ENCODE results near the gene RAB3C.

RAB3C gene

GRCh38 chr5:58767104-58767503 lies 184.2 kb downstream of the RAB3C start:
- H3K4me1 Mint-ChIP-seq: peaks cover 0 to 1% of the 10 kb centered on the region in 2 donors
- ATAC-seq (replicated peaks) (no peak), DNase-seq (no peak)
- H3K27me3 Mint-ChIP-seq: no peaks in the 10 kb centered on the region
- H3K9me3 Mint-ChIP-seq: no peaks in the 10 kb centered on the region
- H3K36me3 Mint-ChIP-seq: no peaks in the 10 kb centered on the region
- no peak overlapping the region for H3K27ac Mint-ChIP-seq
- no peak overlapping the region for H3K4me3 Mint-ChIP-seq

- ATAC-seq (replicated peaks): no peak
- H3K27me3 Mint-ChIP-seq: no peaks in the 10 kb centered on the region
- DNase-seq: no peak
- no peak overlapping the region for H3K4me3 Mint-ChIP-seq
- H3K27ac Mint-ChIP-seq: no peak overlapping the region
- no peaks in the 10 kb centered on the region for H3K36me3 Mint-ChIP-seq
- no peaks in the 10 kb centered on the region for H3K9me3 Mint-ChIP-seq
- peaks cover 6 to 15% of the 10 kb centered on the region in 2 donors for H3K4me1 Mint-ChIP-seq
These were observed 187.3 kb downstream of the RAB3C start for GRCh38 chr5:58770136-58770535.

DNA sequence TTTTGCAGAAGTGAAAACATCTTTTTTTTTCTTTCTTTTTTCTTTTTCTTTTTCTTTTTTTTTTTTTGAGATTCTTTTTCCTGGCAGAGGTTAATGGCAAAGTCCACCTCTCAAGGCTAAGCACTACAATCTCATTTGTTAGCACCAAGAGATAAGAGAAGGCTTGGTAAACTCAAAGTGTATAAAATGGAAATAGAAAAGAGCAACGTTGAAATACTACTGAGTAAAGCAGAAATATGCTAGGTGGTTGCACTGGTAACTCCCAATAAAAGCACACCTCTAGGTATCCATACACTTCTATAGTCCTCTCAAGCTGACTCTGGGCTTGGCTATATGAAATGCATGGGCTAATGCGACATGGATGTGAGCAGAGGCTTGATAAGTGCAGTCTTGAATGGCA lies 188.9 kb downstream of the RAB3C start:
- H3K27ac Mint-ChIP-seq: no peak overlapping the region
- peaks cover 15 to 29% of the 10 kb centered on the region in 2 donors for H3K4me1 Mint-ChIP-seq
- no peaks in the 10 kb centered on the region for H3K27me3 Mint-ChIP-seq
- no peaks in the 10 kb centered on the region for H3K36me3 Mint-ChIP-seq
- ATAC-seq (replicated peaks) (no peak), DNase-seq (no peak)
- no peak overlapping the region for H3K4me3 Mint-ChIP-seq
- no peaks in the 10 kb centered on the region for H3K9me3 Mint-ChIP-seq

- no peak overlapping the region for H3K4me3 Mint-ChIP-seq
- H3K4me1 Mint-ChIP-seq: peaks cover 15 to 29% of the 10 kb centered on the region in 2 donors
- no peak for DNase-seq
- no peak overlapping the region for H3K27ac Mint-ChIP-seq
- H3K9me3 Mint-ChIP-seq: peaks cover 0 to 2% of the 10 kb centered on the region in 2 donors
- no peaks in the 10 kb centered on the region for H3K36me3 Mint-ChIP-seq
- peaks cover 0 to 3% of the 10 kb centered on the region in 2 donors for H3K27me3 Mint-ChIP-seq
- no peak for ATAC-seq (replicated peaks)
These were observed 191.0 kb downstream of the RAB3C start for GRCh38 chr5:58773744-58774441.

GRCh38 chr5:58774937-58775336 lies 192.1 kb downstream of the RAB3C start:
- H3K4me1 Mint-ChIP-seq: peaks cover 15 to 29% of the 10 kb centered on the region in 2 donors
- DNase-seq: no peak
- H3K4me3 Mint-ChIP-seq: no peak overlapping the region
- peak; percentile 28 to 31 for ATAC-seq (replicated peaks)
- H3K27ac Mint-ChIP-seq: no peak overlapping the region
- no peaks in the 10 kb centered on the region for H3K36me3 Mint-ChIP-seq
- peaks cover 0 to 2% of the 10 kb centered on the region in 2 donors for H3K9me3 Mint-ChIP-seq
- H3K27me3 Mint-ChIP-seq: peaks cover 0 to 5% of the 10 kb centered on the region in 2 donors

- peak; percentile 94 to 98 for ATAC-seq (replicated peaks)
- Mint-ChIP-seq H3K4me1 (peaks cover 15 to 29% of the 10 kb centered on the region in 2 donors), H3K9me3 (peaks cover 0 to 2% of the 10 kb centered on the region in 2 donors), H3K36me3 (no peaks in the 10 kb centered on the region), H3K27me3 (peaks cover 0 to 5% of the 10 kb centered on the region in 2 donors), H3K27ac (no peak overlapping the region), H3K4me3 (peak overlapping the region in 1 of 2 donors; percentile 0)
- peak; percentile 35 for DNase-seq
These were observed 192.9 kb downstream of the RAB3C start for GRCh38 chr5:58775701-58776262.

DNA sequence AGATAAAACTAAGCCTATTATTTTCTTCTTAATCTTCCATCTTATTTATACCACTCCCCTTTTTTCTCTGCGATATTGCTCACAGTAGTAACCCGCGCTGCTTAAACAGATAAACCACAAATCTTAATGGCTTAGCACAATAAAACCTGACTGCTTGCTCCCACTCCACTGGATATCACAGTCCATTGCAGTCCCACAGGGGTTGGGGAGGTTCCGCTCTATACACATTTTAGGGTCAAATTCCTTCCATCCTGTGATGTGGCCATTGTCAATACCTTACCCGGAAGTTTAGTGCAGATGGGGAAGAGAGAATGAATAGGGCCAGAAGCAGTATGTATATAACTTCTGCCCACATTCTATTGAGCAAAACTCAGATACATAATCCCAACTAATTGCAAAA lies 193.7 kb downstream of the RAB3C start:
- Mint-ChIP-seq H3K9me3 (peaks cover 0 to 2% of the 10 kb centered on the region in 2 donors), H3K4me1 (peaks cover 15 to 29% of the 10 kb centered on the region in 2 donors), H3K27ac (no peak overlapping the region), H3K4me3 (no peak overlapping the region), H3K36me3 (no peaks in the 10 kb centered on the region), H3K27me3 (peaks cover 0 to 5% of the 10 kb centered on the region in 2 donors)
- no peak for DNase-seq
- no peak for ATAC-seq (replicated peaks)

DNA sequence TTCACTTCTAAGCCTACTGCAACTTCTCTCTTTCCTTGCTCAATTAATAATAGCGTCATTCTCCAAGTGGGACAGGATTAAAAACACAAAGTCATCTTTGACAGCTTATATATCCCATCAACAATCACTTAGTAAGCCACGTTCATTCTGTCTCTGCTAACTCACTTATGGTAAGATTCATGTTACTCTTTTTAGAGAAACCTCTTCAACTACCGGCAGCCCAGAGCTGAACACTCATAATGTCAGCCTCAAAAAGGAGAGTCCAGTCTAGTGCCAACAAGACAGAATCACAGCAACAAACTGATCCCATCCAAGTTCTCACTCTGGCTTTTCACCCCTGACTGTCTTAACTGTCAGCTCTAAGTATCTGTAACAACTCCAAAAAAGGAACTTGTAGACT lies 196.0 kb downstream of the RAB3C start:
- ATAC-seq (replicated peaks) (no peak), DNase-seq (no peak)
- H3K4me3 Mint-ChIP-seq: no peak overlapping the region
- no peak overlapping the region for H3K27ac Mint-ChIP-seq
- peaks cover 0 to 2% of the 10 kb centered on the region in 2 donors for H3K9me3 Mint-ChIP-seq
- peaks cover 15 to 27% of the 10 kb centered on the region in 2 donors for H3K4me1 Mint-ChIP-seq
- H3K27me3 Mint-ChIP-seq: peaks cover 5 to 13% of the 10 kb centered on the region in 2 donors
- no peaks in the 10 kb centered on the region for H3K36me3 Mint-ChIP-seq

GRCh38 chr5:58786035-58786434 lies 203.2 kb downstream of the RAB3C start:
- peaks cover 18 to 25% of the 10 kb centered on the region in 2 donors for H3K27me3 Mint-ChIP-seq

GRCh38 chr5:58786711-58787303 lies 203.9 kb downstream of the RAB3C start:
- Mint-ChIP-seq H3K27ac (no peak overlapping the region), H3K4me3 (peak overlapping the region; percentile 29 to 48), H3K36me3 (peaks cover 0 to 6% of the 10 kb centered on the region in 2 donors), H3K4me1 (peaks cover 5 to 12% of the 10 kb centered on the region in 2 donors), H3K27me3 (peaks cover 18 to 25% of the 10 kb centered on the region in 2 donors), H3K9me3 (peaks cover 0 to 10% of the 10 kb centered on the region in 2 donors)
- ATAC-seq (replicated peaks): peak; percentile 64 to 83
- peak; percentile 5 for DNase-seq

More at GRCh38 chr5:58786035-58786434, 203.2 kb downstream of the RAB3C start:
- ATAC-seq (replicated peaks) (no peak), DNase-seq (no peak)
- H3K9me3 Mint-ChIP-seq: peaks cover 0 to 10% of the 10 kb centered on the region in 2 donors
- no peak overlapping the region for H3K4me3 Mint-ChIP-seq
- no peak overlapping the region for H3K27ac Mint-ChIP-seq
- H3K4me1 Mint-ChIP-seq: peaks cover 5 to 12% of the 10 kb centered on the region in 2 donors
- peaks cover 0 to 6% of the 10 kb centered on the region in 2 donors for H3K36me3 Mint-ChIP-seq

GRCh38 chr5:58787987-58788386 lies 205.1 kb downstream of the RAB3C start:
- DNase-seq: no peak
- Mint-ChIP-seq H3K36me3 (peaks cover 0 to 6% of the 10 kb centered on the region in 2 donors), H3K9me3 (peaks cover 0 to 10% of the 10 kb centered on the region in 2 donors), H3K4me1 (peaks cover 5 to 12% of the 10 kb centered on the region in 2 donors), H3K27ac (no peak overlapping the region), H3K4me3 (no peak overlapping the region), H3K27me3 (peaks cover 14 to 18% of the 10 kb centered on the region in 2 donors)
- no peak for ATAC-seq (replicated peaks)

GRCh38 chr5:58793888-58794657 lies 211.2 kb downstream of the RAB3C start:
- no peak overlapping the region for H3K4me3 Mint-ChIP-seq
- H3K27me3 Mint-ChIP-seq: peaks cover 0 to 8% of the 10 kb centered on the region in 2 donors
- peaks cover 0 to 10% of the 10 kb centered on the region in 2 donors for H3K36me3 Mint-ChIP-seq
- DNase-seq (no peak), ATAC-seq (replicated peaks) (no peak)
- H3K9me3 Mint-ChIP-seq: peaks cover 5 to 7% of the 10 kb centered on the region in 2 donors
- no peak overlapping the region for H3K27ac Mint-ChIP-seq
- H3K4me1 Mint-ChIP-seq: peaks cover 8 to 11% of the 10 kb centered on the region in 2 donors

- Mint-ChIP-seq H3K36me3 (peaks cover 0 to 10% of the 10 kb centered on the region in 2 donors), H3K9me3 (peaks cover 5 to 7% of the 10 kb centered on the region in 2 donors), H3K27ac (no peak overlapping the region), H3K4me1 (peaks cover 8 to 11% of the 10 kb centered on the region in 2 donors), H3K27me3 (peaks cover 0 to 8% of the 10 kb centered on the region in 2 donors), H3K4me3 (no peak overlapping the region)
- peak; percentile 50 to 65 for ATAC-seq (replicated peaks)
- DNase-seq: peak; percentile 11
These were observed 212.0 kb downstream of the RAB3C start for GRCh38 chr5:58794875-58795274.

GRCh38 chr5:58795327-58795726 lies 212.5 kb downstream of the RAB3C start:
- no peak for ATAC-seq (replicated peaks)
- Mint-ChIP-seq H3K4me3 (no peak overlapping the region), H3K4me1 (peaks cover 8 to 11% of the 10 kb centered on the region in 2 donors), H3K36me3 (peaks cover 0 to 10% of the 10 kb centered on the region in 2 donors), H3K27me3 (peaks cover 0 to 9% of the 10 kb centered on the region in 2 donors), H3K27ac (no peak overlapping the region), H3K9me3 (peaks cover 5 to 7% of the 10 kb centered on the region in 2 donors)
- DNase-seq: no peak

All from stimulated activated naive B cell treated with anti-CD40 and anti-IgM and Interleukin-4, amounts not matched to agents 10 μg/mL and 1 μg/mL and 100 μg/mL, for 72 hours (primary cell).